KMS-11 (cell line): ENCODE measurements around the gene TAMALIN.
A peak's percentile ranks its signal among the peaks of the same experiment; 100 is the strongest.

Experiments
- H2AFZ ChIP-seq: fragments of 200-600 bp; sonication (generic); 2 replicates; pipeline ENCODE4 v1.6.1; 2016; ENCODE audit warnings: antibody characterized with exemption, mixed run types, low read depth
- H3K27ac ChIP-seq: fragments of 200-600 bp; sonication (generic); 2 replicates; pipeline ENCODE4 v1.6.1; 2016; ENCODE audit warnings: mild to moderate bottlenecking, mixed run types
- H3K27me3 ChIP-seq: fragments of 200-600 bp; sonication (generic); 2 replicates; pipeline ENCODE4 v1.6.1; 2017; ENCODE audit warnings: mild to moderate bottlenecking, low read depth, mixed run types, moderate library complexity; ENCODE audit not compliant: insufficient read depth
- H3K36me3 ChIP-seq: fragments of 200-600 bp; sonication (generic); 2 replicates; pipeline ENCODE4 v1.6.1; 2017; ENCODE audit warnings: mild to moderate bottlenecking, mixed run types; ENCODE audit not compliant: insufficient read depth
- H3K4me1 ChIP-seq: fragments of 200-600 bp; sonication (generic); 2 replicates; pipeline ENCODE4 v1.6.1; 2016; ENCODE audit warnings: mild to moderate bottlenecking, low read depth, mixed run types; ENCODE audit not compliant: poor library complexity, severe bottlenecking
- H3K4me2 ChIP-seq: fragments of 200-600 bp; sonication (generic); 2 replicates; pipeline ENCODE4 v1.7.0; 2016; ENCODE audit warnings: mild to moderate bottlenecking, mixed run types
- H3K4me3 ChIP-seq: fragments of 200-600 bp; sonication (generic); IDR thresholded peaks from 2 replicates; pipeline ENCODE4 v1.6.1; 2017; ENCODE audit warnings: low read depth, low read length, mixed read lengths; ENCODE audit not compliant: insufficient read depth
- H3K79me2 ChIP-seq: fragments of 200-600 bp; sonication (generic); 2 replicates; pipeline ENCODE4 v1.6.1; 2016; ENCODE audit warnings: low read depth, mixed run types; ENCODE audit not compliant: insufficient read depth
- H3K9ac ChIP-seq: fragments of 200-600 bp; sonication (generic); 2 replicates; pipeline ENCODE4 v1.6.1; 2016; ENCODE audit warnings: mild to moderate bottlenecking, mixed run types
- H4K20me1 ChIP-seq: fragments of 200-600 bp; sonication (generic); 2 replicates; pipeline ENCODE4 v1.6.1; 2016; ENCODE audit warnings: mild to moderate bottlenecking, mixed run types; ENCODE audit not compliant: insufficient read depth
- CTCF ChIP-seq: fragments of 200-600 bp; sonication (generic); conservative IDR thresholded peaks from 2 replicates; pipeline ENCODE4 v1.6.1; 2017; ENCODE audit warnings: low read depth, mild to moderate bottlenecking, antibody characterized with exemption, low read length, moderate library complexity, mixed read lengths

Gene TAMALIN

GRCh38 chr12:52032804-52033445 is 26.2 kb downstream of the TAMALIN start:
- peak overlapping the region; percentile 83 for H2AFZ ChIP-seq
- H3K27me3 ChIP-seq = no peaks in the 10 kb centered on the region
- H3K79me2 ChIP-seq = no peaks in the 10 kb centered on the region

DNA sequence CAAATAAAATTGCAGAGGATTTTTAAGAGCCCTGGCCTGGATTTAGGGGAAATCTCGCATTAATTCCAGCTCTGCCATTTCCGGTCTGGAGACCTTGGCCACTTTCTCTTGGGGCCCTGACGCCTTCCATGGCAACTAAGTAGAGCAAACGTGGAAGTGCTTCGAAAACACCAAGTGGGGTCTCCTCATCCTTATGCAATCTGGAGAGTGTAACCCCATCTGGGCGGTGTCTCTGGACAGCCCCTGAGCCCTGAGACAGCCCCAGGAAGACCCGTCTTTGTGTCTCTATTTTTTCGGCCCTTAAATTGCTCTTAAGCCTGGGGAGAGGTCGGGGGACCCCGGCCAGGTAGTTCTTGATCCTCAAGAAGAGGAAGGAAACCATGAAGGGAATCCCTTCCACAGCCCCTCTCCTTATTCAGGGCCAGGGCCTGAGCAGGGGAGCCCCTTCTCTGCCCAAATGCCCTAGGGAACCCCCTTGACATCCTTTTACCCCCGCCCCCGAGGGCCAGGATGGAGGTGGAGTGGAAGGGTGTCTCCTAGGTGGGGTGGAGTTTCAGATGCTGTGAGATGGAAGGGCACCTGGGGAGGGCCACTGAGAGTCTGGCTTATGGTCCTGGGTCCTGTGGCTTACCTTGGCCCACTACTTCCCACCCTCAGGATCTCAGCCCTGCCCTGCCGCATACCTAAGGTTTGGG is 26.8 kb downstream of the TAMALIN start:
- H3K27ac ChIP-seq = peak overlapping the region; percentile 34; the same call in 1 of the 2 replicates

More at GRCh38 chr12:52032804-52033445, 26.2 kb downstream of the TAMALIN start:
- peaks cover 35% of the 10 kb centered on the region for H3K4me1 ChIP-seq
- H3K27ac ChIP-seq = peak overlapping the region; percentile 34; the same call in 1 of the 2 replicates
- no peak overlapping the region for H3K4me3 ChIP-seq
- H3K4me2 ChIP-seq = peak overlapping the region; percentile 99
- H4K20me1 ChIP-seq = no peaks in the 10 kb centered on the region
- TF ChIP-seq CTCF = no peak
- H3K36me3 ChIP-seq = no peaks in the 10 kb centered on the region
- H3K9ac ChIP-seq = peak overlapping the region; percentile 74

DNA sequence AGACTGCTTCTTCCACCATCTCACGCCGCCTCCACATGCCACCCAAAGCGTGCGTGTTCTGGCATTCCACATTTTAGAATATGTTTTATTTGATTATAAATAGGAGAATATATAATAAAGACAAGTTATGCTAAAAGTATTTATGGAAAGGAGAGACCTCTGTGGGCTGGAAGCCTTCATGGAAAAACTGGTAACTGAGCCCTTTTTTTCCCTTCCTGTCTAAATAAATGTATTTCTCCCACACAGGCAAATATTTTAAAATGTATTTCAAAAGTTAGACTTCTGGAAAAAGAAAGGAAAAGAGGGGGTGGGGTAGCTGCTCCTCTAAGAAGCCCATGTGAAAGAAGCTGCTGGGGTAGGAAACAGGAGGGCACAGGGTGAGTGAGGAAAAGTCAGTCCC is 28.4 kb downstream of the TAMALIN start:
- no peaks in the 10 kb centered on the region for H3K79me2 ChIP-seq
- no peak overlapping the region for H2AFZ ChIP-seq
- no peak overlapping the region for H3K27ac ChIP-seq
- H3K9ac ChIP-seq = no peak overlapping the region
- peaks cover 35% of the 10 kb centered on the region for H3K4me1 ChIP-seq
- no peaks in the 10 kb centered on the region for H3K36me3 ChIP-seq
- TF ChIP-seq CTCF = no peak
- no peak overlapping the region for H3K4me2 ChIP-seq
- no peak overlapping the region for H3K4me3 ChIP-seq
- no peaks in the 10 kb centered on the region for H4K20me1 ChIP-seq
- no peaks in the 10 kb centered on the region for H3K27me3 ChIP-seq

More for the DNA sequence above, 26.8 kb downstream of the TAMALIN start:
- Histone ChIP-seq H3K4me1 (peaks cover 42% of the 10 kb centered on the region), H3K4me2 (peak overlapping the region; percentile 99), H4K20me1 (no peaks in the 10 kb centered on the region), H3K36me3 (no peaks in the 10 kb centered on the region), H3K27me3 (no peaks in the 10 kb centered on the region), H2AFZ (peak overlapping the region; percentile 83), H3K79me2 (no peaks in the 10 kb centered on the region), H3K4me3 (no peak overlapping the region), H3K9ac (peak overlapping the region; percentile 74)
- no peak for TF ChIP-seq CTCF

- peaks cover 35% of the 10 kb centered on the region for H3K4me1 ChIP-seq
- H2AFZ ChIP-seq = no peak overlapping the region
- H3K27me3 ChIP-seq = no peaks in the 10 kb centered on the region
- no peaks in the 10 kb centered on the region for H3K79me2 ChIP-seq
- no peaks in the 10 kb centered on the region for H4K20me1 ChIP-seq
- no peaks in the 10 kb centered on the region for H3K36me3 ChIP-seq
- no peak for TF ChIP-seq CTCF
- no peak overlapping the region for H3K27ac ChIP-seq
- no peak overlapping the region for H3K9ac ChIP-seq
- no peak overlapping the region for H3K4me2 ChIP-seq
- H3K4me3 ChIP-seq = no peak overlapping the region
Measured at GRCh38 chr12:52035926-52036325, 29.2 kb downstream of the TAMALIN start.
